GM12873 (cell line): ENCODE measurements around the gene MAFG.

ENCODE experiments used
- CTCF ChIP-seq: IDR thresholded peaks from 2 replicates; pipeline ENCODE4 v1.5.1; 2012; ENCODE audit warnings: low read depth, mild to moderate bottlenecking, moderate library complexity, low read length, control low read depth; ENCODE audit not compliant: insufficient read depth; ENCODE audit errors: missing control alignments

The MAFG gene

GRCh38 chr17:81903415-81903831 lies 24.1 kb downstream of the MAFG start:
- TF ChIP-seq CTCF, result no peak

- no peak for TF ChIP-seq CTCF
These were observed 24.7 kb downstream of the MAFG start for GRCh38 chr17:81902653-81903414.

- no peak for TF ChIP-seq CTCF
These were observed 25.4 kb downstream of the MAFG start, which contains the start of gene NPB for GRCh38 chr17:81902023-81902652. Gene NPB (plus strand): TSS chr17:81902238. CDS start chr17:81902278, 40 bp downstream.

DNA sequence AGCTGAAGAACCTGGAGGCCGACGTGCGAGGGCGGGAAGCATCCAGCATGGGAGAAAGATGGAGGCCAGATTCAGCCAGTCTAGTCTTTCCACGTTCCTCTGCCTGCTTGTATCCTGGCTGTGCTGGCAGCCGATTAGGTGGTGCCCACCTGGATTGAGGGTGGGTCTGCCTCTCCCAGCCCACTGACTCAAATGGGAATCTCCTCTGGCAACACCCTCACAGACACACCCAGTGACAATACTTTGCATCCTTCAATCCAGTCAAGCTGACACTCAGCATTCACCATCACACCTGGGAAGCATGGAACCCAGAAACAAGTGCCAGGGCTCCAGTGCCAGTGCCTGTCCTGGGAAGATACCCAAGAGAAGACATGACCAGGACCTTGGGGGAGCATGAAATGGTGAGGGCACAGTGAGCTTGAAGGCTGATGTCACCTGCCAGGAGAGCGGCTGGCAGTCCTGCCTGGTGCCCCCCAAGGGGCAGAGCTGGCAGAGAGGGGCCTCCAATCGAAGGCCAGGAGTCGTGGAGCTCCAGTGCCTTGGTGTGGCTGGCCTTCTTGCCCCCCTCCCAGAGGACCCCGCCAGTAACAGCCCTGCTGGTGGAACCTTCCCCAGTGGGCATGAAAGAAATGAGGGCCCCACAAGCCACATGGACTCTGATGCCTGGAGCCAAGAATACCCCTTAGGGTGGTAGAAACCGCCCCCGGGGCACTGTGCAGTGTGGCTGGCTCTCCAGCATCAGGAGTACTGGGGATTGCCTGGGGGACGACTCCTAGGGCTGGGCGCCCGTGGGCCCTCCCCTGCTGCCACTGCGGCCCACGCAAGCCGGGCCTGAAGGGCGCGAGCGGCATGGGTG lies 26.1 kb downstream of the MAFG start:
- no peak for TF ChIP-seq CTCF

GRCh38 chr17:81900181-81900820 lies 27.2 kb downstream of the MAFG start:
- no peak for TF ChIP-seq CTCF

GRCh38 chr17:81899514-81900166 lies 27.9 kb downstream of the MAFG start:
- TF ChIP-seq CTCF, result no peak
